Measurements from ENCODE around the gene NXPE4.

DNA sequence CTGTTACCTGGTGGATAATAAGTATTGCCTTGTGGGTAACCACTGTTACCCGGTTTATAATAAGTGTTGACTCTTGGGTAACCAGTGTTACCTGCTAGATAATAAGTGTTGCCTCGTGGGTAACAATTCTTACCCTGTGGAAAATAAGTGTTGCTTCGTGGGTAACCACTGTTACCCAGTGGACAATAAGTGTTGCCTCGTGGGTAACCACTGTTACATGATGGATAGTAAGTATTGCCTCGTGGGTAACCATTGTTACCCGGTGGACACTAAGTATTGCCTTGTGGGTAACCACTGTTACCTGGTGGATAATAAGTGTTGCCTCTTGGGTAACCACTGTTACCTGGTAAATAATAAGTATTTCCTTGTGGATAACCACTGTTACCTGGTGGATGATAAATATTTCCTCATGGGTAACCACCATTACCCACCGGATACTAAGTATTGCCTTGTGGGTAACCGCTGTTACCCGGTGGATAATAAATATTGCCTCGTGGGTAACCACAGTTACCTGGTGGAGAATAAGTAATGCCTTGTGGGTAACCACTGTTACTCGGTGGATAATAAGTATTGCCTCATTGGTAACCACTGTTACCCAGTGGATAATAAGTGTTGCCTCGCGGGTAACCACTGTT is 8.7 kb upstream of the NXPE4 start:
- TF ChIP-seq MXI1 (conservative IDR thresholded peaks at IDR 0.05; ENCODE audit: poor library complexity, severe bottlenecking): no peak
- no peak for TF ChIP-seq TAF1 (IDR thresholded peaks at IDR 0.05; ENCODE audit: low read depth)
- TF ChIP-seq CTCF (IDR thresholded peaks at IDR 0.05; ENCODE audit: poor library complexity, severe bottlenecking): no peak
- TF ChIP-seq POLR2AphosphoS5 (IDR thresholded peaks at IDR 0.05): no peak
- no peak for TF ChIP-seq SMC3 (conservative IDR thresholded peaks at IDR 0.05; ENCODE audit: poor library complexity)
- no peak for TF ChIP-seq RAD21 (conservative IDR thresholded peaks at IDR 0.05)
- TF ChIP-seq EP300 (conservative IDR thresholded peaks at IDR 0.05; ENCODE audit: poor library complexity, severe bottlenecking): no peak
- TF ChIP-seq EZH2 (IDR thresholded peaks at IDR 0.05; ENCODE audit: borderline replicate concordance, insufficient read depth, low read length, poor library complexity, severe bottlenecking): no peak
- TF ChIP-seq, protein P1, sequence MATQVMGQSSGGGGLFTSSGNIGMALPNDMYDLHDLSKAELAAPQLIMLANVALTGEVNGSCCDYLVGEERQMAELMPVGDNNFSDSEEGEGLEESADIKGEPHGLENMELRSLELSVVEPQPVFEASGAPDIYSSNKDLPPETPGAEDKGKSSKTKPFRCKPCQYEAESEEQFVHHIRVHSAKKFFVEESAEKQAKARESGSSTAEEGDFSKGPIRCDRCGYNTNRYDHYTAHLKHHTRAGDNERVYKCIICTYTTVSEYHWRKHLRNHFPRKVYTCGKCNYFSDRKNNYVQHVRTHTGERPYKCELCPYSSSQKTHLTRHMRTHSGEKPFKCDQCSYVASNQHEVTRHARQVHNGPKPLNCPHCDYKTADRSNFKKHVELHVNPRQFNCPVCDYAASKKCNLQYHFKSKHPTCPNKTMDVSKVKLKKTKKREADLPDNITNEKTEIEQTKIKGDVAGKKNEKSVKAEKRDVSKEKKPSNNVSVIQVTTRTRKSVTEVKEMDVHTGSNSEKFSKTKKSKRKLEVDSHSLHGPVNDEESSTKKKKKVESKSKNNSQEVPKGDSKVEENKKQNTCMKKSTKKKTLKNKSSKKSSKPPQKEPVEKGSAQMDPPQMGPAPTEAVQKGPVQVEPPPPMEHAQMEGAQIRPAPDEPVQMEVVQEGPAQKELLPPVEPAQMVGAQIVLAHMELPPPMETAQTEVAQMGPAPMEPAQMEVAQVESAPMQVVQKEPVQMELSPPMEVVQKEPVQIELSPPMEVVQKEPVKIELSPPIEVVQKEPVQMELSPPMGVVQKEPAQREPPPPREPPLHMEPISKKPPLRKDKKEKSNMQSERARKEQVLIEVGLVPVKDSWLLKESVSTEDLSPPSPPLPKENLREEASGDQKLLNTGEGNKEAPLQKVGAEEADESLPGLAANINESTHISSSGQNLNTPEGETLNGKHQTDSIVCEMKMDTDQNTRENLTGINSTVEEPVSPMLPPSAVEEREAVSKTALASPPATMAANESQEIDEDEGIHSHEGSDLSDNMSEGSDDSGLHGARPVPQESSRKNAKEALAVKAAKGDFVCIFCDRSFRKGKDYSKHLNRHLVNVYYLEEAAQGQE (IDR thresholded peaks at IDR 0.05; ENCODE audit: borderline replicate concordance): no peak
